ENCODE results near the gene DPP6. TPM values are rescaled to one million over a fixed set of nuclear protein-coding genes. Genes with fewer than 3 reads are reported as not detected.

Gene DPP6
- polyA plus RNA-seq, 10 donors = 2.7 to 7.9 (median 4.9) TPM

- DNase-seq = no peak
These were observed 286.7 kb downstream of the DPP6 start for GRCh38 chr7:154338701-154339506.

DNA sequence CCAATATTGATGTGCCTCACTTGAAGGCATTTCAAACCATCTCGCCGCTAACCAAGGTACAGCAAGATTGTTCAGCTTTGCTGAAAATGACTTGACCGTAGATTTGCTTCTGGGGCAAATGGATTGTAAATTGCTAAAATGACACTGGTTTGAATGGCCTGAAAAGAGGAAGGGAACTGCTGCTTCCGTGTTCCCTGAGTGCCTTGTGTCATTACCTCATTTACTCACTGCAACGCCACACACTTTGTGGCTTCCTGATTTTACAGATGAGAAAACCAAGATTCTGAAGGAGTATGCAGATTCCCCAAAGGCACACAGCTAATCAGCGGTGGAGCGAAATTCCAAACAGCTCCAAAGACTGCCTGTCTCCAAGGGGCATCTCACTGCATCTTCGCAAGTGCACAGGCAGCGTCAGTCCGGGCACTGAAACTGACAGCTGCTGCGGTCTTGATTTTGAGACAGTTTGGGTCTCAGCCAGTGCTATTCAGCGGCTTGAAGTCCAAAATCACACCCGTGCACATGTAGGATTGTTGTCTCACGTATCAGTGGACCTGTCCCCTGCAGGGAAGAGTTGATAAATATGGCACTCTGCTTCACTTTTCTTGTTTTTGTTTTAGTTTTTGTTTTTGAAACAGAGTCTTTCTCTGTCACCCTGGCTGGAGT lies 290.9 kb downstream of the DPP6 start:
- DNase-seq = no peak

DNA sequence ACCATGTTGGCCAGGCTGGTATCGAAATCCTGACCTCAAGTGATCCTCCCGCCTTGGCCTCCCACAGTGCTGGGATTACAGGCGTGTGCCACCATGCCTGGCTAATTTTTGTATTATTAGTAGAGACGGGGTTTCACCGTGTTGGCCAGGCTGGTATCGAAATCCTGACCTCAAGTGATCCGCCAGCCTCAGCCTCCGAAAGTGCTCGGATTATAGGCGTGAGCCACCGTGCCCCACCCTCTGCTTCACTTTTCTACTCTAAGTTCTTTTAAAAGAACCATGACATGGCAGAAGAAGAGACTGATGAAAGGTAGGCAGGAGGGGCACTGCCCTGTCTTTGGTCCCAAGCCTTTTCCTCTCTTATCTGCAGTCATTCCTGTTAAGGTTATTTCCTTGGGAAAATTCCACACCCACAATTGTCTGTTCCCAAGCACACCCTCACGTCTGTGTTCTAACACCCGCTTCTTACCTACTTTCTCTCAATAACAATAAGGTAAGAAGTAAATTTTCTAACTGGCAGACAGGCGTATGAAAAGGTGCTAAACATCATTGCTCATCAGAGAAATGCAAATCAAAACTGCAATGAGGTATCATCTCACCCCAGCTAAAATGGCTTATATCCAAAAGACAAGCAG lies 291.7 kb downstream of the DPP6 start:
- DNase-seq = no peak

GRCh38 chr7:154345093-154345492 lies 292.9 kb downstream of the DPP6 start:
- no peak for DNase-seq

- no peak for DNase-seq
These were observed 295.6 kb downstream of the DPP6 start for GRCh38 chr7:154347700-154348266.

GRCh38 chr7:154350892-154351291 lies 298.7 kb downstream of the DPP6 start:
- DNase-seq = no peak

- DNase-seq = peak in 2 of 3 donors; percentile 10 to 43
These were observed 301.2 kb downstream of the DPP6 start for GRCh38 chr7:154353355-154353767.

DNA sequence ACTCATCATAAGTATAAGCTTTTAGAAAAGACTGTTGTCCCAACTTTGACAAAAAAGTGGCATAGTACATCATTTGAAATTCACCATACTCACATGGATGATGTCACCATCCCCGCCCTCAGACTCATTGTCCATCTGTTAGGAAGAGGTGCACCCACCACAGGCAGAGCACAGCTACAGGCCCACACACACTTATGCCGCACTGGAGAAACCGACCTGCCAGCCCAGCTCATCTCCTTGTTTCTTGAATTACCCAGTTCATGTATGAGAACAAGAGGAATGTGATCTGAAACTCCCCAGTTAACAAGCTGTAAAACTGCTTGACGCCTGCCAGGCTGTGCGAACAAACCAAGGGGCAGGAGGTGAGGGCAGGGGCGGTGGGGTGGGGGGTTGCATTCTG lies 312.0 kb downstream of the DPP6 start:
- DNase-seq = no peak

DNA sequence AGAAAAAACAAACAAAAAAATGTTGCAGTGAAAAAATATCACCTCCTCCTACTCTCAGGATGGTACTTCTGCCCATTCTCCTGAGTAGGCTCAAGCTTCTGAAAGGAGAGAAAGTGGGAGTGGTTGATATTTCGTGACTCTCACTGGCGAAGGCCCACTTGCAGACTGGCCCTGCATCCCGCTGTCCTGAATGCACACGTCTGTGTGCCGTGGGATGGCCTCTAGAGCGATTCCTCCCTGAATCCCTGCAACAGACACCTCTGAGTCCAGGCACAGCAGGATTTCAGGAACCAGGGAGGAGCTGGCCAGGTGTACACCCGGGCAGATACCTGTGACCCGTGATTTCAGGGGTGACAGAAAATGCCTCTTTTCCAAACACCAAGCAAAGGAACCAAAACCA lies 319.2 kb downstream of the DPP6 start:
- DNase-seq = no peak

GRCh38 chr7:154372011-154372601 lies 319.9 kb downstream of the DPP6 start:
- DNase-seq = no peak

- no peak for DNase-seq
These were observed 321.8 kb downstream of the DPP6 start for GRCh38 chr7:154373956-154374355.

DNA sequence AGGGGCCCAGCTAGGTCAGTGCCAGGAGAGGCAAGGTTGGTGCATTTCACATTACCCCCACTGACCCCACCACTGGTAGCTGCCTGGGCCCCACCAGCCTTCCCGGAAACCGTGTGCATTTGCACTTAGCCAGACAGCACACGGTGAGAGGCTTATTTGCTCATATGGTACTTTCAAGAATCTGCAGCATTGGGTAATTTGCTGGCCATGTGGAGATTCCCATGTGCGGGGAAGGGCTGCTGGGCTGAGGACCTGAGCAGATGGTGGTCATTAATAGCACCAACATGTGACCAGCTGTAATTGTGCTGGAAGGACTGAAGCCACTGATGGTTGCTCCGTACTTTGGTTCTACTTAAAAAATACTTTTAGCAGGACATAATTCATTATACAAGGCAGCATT lies 323.8 kb downstream of the DPP6 start:
- peak in 1 of 3 donors; percentile 22 for DNase-seq

GRCh38 chr7:154380771-154381170 lies 328.6 kb downstream of the DPP6 start:
- no peak for DNase-seq

- peak in 1 of 3 donors; percentile 34 for DNase-seq
These were observed 330.8 kb downstream of the DPP6 start for GRCh38 chr7:154383045-154383444.

- DNase-seq = no peak
These were observed 333.0 kb downstream of the DPP6 start for GRCh38 chr7:154385214-154385613.

DNA sequence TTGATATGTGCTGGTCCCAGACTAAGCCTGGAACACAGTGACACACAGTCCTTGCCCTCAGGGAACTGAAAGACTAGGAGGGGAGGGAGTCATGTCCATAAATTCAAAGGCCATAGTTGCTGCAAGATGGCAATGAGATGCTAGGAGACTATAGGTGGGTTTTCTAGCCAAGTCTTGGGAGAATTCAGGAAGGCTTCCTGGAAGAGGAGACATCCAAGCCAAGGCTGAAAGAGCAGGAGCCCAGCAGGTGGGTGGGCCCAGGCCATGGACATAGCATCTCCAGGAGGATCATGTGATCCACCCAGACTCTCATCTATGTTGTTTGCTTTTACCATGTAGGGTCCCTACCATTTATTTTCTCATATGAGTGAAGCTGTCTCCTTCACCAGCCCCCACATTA lies 335.1 kb downstream of the DPP6 start:
- no peak for DNase-seq

DNA sequence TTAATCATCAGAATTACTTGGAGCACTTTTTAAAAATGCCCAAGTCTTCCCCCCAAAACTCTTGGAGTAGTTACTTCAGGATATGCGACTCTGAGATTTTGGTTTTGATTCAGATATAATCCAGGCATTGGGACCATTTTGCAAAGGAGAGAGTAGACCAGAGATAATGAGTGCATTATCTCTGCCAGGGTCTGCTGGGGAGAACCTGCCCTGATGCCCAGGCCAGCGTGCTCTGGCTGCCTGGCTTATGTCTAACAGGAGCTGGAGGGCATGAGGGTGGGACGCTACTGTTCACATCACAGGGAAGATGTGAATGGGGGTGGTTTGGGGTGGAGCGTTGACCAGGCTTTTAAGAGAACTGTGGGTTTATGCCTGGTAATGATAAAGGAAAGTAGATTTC lies 336.2 kb downstream of the DPP6 start:
- DNase-seq = no peak

GRCh38 chr7:154388999-154389398 lies 336.8 kb downstream of the DPP6 start:
- no peak for DNase-seq

- DNase-seq = no peak
These were observed 338.8 kb downstream of the DPP6 start for GRCh38 chr7:154390961-154391360.

DNA sequence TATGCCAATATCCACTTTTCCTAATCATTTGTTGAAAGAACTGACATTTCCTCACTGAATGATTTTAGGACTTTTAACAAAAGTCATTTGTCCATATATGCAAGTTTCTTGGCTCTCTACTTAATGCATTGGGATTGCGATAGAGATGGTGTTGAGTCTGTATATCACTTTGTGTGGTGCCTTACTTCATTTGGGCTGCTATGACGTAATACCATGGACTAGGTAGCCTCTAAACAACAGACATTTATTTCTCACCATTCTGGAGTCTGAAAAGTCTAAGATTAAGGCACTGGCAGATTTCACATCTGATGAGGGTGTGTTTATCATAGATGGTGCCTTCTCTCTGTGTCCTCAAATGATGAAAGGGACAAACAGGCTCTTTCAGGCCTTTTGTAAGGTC lies 342.6 kb downstream of the DPP6 start:
- no peak for DNase-seq

- DNase-seq = no peak
These were observed 354.1 kb downstream of the DPP6 start for GRCh38 chr7:154406312-154406711.

DNA sequence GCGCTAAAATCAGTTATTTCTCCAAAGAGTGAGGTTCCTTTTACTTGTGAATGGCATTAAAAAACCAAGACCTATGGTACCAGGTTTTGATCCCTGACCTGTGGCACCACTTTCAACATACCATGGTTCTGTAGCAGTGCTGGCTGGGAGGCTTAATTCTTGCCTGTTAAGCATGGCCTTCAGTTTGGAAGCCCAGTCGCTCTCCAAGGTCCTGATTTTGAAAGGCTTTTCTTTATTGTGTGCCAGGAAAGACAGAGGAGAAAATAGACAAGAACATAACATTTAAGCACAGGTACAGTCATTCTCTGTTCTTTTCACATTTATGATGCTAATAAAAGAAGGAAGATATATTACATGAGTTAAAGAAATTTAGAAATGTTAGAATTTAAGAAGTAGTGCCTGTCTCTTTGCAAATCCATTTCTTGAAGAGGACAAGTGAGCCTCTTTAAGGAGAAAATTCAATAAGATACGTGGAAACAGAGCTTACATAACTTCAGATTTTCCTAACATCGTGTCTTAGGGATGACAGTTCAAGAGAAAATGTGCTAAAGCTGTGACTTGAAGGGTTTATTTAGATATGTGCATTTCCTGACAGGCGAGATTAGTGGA lies 357.6 kb downstream of the DPP6 start:
- DNase-seq = peak; percentile 34 to 68 (median 61)

Data from muscle of back (tissue), 11 donors.